Stimulated activated CD4-positive, alpha-beta T cell treated with anti-CD3 and anti-CD28 coated beads, Interleukin-1b, Interleukin-23, amount 100 ng/mL, for 48 hours (primary cell): ENCODE measurements around the gene ACSL4.
"Not testable (repeated sequence)": the region's sequence is repeated elsewhere in the genome, so short reads cannot be mapped to it uniquely, and the experiment has no call there.

Experiments
- DNase-seq: peaks from one replicate; pipeline ENCODE4 v3.0.0-alpha.2; 2020

The ACSL4 gene

DNA sequence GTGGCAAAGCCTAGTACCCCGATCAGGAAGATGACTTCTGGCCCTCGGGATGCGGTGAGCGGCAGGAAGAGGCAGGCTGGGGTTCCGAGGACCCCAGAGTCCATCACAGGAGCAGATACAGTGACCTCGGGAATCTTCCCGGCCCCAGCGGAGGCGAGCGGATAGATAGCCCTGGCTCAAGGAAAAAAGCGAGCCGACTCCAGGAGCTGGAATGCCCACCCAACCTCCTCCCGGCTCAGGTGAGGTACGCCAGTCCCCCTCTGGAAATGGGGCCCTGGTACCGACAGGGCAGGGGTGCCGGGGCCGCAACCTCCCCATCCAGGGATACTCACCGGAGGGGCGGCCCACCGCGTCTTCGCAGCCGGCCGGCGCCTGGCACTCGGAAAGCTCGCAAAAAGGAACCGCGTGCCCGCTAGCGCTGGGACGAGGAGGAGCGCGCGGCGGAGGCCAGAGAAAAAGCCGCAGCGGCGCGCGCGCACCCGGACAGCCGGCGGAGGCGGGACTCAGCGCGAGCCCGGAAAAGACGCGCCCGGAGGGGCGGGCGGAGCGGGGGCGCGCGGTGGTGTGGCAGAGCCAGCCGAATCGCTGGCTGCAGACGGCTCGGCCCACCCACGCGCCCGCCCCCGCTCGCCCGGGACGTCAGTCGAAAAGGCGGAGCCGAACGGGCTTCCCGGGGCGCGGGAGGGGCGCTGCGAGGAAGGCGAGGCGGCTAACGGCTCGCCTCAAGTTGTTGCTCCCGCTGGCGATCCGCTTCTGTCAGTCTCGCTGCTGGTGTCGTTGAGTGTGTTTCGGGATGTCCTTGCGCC lies at the start of gene ACSL4:
TSS of gene ACSL4 (minus strand) at position 451 of the 806 bp plus-strand sequence. CDS start 49,894 bp downstream, outside the sequence.
- DNase-seq, result peak; percentile 77

- DNase-seq, result no peak
Measured at GRCh38 chrX:109777749-109778148, 44.7 kb upstream of the ACSL4 start.

DNA sequence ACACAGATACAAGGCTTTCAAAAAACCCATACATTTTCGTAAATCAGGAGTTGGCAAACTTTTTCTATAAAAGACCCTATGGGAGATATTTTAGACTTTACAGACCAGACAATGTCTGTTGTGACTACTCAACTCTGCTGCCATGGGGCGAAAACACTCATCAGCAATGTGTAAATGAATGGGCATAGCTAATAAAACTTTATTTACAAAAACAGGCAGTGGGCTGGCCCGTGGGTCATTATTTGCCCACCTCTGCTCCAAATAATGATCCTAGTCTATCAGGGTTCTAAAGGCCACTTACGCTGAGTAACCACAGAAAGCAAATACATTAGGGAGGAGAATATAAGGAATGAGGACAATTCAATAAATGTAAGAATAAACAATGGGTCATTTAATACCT lies 43.9 kb upstream of the ACSL4 start:
- no peak for DNase-seq

DNA sequence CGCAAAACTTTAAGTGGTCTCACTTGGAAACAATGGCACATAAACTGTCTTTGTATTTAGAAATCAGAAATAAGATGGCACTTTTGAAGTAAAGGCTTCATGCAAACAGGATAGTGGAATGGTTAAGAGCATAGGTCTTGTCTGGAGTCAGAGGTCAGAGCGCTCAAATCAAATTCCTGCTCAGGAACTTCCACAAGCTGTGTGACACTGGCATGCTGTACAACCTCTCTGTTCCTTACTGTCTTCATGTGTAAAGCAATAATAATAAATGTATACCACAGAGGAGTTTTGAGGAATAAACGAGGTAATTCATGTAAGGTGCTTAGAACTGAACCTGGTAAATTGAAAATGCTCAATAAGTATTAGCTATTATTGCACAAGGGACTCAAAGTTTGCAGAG lies 43.4 kb upstream of the ACSL4 start:
- no peak for DNase-seq

- no peak for DNase-seq
Measured at GRCh38 chrX:109775386-109775785, 42.3 kb upstream of the ACSL4 start.

DNA sequence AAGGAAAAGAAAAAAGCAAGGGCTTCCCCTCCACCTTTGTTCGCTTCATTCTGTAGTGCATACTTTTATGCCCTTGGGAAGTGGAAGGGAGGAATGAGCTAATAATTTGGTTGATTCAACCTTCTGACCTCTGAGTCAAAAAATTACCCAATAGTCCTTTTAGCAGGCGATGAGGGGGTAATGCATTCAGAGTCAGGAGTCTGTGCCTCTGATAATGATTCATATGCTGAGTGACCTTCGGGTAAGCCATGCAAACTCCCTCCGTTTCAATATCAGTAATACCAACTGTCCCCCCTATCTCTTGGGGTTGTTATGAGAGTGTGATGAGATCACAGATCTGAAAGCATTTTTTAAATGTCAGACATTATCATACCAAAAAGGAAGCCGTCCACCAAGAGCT lies 41.6 kb upstream of the ACSL4 start:
- no peak for DNase-seq

DNA sequence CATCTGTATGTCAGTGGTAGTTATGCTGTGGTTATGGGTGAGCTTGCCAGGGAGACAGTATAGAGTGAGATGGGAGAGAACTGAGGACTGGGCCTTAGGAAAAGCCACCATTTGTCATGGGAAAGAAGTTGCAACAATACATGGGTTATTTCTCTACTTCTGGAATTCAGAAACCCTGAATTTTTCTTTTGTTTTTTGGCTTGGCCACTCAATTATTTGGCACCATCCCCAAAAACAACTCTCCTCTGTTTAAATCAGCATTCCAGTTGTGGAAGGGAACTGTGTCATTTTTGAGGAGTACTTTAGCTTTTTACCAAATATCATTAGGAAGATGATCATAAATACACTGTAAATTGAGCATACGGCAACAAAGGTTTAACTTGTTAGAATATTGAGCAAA lies 41.1 kb upstream of the ACSL4 start:
- no peak for DNase-seq

DNA sequence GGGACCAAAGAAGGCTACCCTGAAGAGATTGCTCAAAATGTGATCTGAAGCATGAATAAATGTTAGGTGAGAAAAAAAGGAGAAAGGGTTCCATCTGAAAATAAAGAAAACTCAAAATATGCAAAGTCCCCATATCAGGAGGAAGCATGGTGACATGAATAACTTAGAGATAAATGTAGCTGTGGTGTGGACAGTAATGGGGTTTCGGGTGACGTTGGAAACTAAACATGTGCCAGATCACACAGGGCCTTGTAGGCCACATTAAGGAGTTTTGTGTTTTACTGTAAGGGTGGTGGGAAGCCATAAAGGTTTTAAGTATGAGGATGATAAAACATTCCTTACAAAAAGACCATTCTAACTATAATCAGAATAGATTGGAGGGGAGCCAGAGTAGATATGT lies 40.3 kb upstream of the ACSL4 start:
- DNase-seq, result no peak

DNA sequence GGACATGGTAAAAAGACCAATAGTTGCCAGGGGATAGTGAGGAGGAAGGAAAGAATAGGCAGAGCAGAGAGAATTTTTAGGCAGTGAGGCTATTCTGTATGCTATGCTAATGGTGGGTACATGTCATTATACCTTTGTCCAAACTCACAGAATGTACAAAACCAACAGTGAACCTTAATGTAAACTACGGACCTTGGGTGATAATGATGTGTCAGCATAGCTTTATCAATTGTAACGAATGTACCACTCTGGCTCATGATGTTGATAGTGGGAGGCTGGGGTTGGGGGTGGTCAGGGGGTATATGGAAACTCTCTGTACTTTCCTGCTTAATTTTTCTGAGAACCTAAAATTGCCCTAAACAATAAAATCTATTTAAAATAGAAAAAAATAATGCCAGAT lies 37.7 kb upstream of the ACSL4 start:
- DNase-seq, result no peak

- no peak for DNase-seq
Measured at GRCh38 chrX:109760922-109761250, 27.8 kb upstream of the ACSL4 start.

- DNase-seq, result no peak
Measured at GRCh38 chrX:109760209-109760921, 27.3 kb upstream of the ACSL4 start.

- DNase-seq, result no peak
Measured at GRCh38 chrX:109753256-109753655, 20.2 kb upstream of the ACSL4 start.

DNA sequence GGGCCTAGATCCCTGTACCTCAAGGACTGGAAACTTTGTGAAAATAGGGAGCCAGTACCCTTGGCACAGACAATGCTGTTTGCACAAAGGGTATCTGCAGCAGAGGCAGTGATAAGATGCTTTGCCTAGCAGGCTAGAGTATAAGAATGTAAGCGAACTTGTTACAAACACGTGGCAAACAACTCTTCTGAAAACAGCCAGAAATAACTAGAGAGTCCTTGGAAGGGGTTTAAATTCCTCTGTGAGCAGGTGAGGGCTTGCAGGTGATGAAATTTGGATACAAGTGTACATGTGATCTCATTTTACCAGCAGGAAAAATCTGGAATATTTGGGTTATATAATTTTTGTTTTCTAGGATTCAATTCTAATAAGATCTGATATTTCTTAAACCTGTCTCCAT lies 18.6 kb upstream of the ACSL4 start:
- no peak for DNase-seq

GRCh38 chrX:109749207-109749606 lies 16.1 kb upstream of the ACSL4 start:
- no peak for DNase-seq

GRCh38 chrX:109747681-109748080 lies 14.6 kb upstream of the ACSL4 start:
- no peak for DNase-seq

DNA sequence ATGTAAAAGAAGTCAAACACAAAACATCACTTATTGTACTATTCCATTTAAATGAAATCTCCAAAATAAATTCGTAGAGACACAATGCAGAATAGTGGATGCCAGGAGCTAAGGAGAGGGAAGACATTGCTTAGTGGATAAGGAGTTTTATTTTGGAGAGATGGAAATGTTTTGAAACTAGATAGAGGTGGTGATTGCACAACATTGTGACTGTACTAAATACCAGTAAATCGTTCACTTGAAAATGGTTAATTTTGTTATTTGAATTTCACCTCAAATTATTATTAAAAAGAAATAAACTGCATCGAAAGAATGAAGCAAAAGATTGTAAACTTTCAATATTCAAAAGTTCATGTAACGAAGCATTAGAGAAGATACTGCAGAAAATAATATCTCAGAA lies 9.7 kb upstream of the ACSL4 start:
- no peak for DNase-seq

- DNase-seq, result not testable (repeated sequence)
Measured at GRCh38 chrX:109740896-109741295, 7.8 kb upstream of the ACSL4 start.

- DNase-seq, result no peak
Measured at GRCh38 chrX:109740433-109740809, 7.4 kb upstream of the ACSL4 start.

- DNase-seq, result no peak
Measured at GRCh38 chrX:109739625-109740432, 6.8 kb upstream of the ACSL4 start.

- DNase-seq, result no peak
Measured at GRCh38 chrX:109735202-109735744, 2.2 kb upstream of the ACSL4 start.

DNA sequence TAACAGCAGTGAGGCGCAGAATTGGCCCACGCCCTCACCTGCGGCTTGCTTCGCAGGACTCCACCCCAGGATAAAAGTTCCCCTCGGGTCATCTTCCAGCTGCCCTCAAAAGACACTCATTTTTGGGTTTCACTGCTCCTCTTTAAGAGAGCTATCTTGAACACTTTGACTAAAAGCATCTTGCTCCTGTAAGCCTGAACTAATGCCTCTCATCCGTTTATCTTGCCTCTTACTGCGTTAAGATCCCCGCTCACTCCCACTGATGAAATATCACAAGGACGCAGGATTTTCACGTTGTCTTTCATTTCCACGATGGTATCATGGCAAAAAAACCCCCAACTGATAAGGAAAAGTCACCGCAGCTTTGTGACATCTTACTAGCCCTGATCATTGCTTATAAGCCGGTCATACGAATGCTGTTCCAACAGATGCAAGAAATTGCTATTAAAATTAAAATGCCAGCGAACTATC lies 591 bp upstream of the ACSL4 start:
- DNase-seq, result no peak

GRCh38 chrX:109732017-109732801 lies 848 bp downstream of the ACSL4 start:
- DNase-seq, result peak; percentile 12

GRCh38 chrX:109728173-109728535 lies 4.9 kb downstream of the ACSL4 start:
- DNase-seq, result no peak
